ENCODE data around the gene PRM1.

The PRM1 gene

DNA sequence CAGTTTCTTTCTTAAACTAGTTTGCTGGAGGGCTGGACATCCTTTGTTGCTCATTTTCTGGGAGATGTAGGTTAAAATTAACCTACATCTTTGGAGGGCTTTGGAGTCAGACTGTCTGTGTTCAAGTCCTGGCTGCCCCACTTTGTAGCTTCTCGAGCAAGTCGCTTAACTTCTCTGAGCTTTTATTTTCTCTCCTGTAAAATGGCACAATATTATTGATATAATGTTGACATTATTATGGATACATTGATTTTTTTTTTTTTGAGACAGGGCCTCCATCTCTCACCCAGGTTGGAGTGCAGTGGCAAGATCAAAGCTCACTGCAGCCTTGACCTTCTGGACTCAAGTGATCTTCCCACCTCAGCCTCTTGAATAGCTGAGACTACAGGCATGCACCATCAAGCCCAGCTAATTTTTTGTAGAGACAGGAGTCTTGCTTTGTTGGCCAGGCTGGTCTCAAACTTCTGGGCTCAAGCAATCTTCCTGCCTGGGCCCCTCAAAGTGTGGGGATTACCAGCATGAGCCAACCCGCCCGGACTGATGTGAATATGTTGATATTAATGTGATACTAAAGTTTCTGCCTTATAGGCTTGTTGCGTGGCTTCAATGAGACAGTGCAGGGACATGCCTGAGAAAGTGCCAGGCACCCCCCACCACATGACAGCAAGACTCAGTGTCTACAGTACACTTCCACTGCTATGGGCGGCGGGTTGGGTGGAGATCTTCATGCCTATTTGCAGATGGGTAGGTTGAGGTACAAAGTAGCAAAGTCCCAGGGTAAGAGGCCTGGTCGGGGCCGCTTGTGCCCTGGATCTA, 32.6 kb upstream of the PRM1 start:
- DNase-seq: no peak

DNA sequence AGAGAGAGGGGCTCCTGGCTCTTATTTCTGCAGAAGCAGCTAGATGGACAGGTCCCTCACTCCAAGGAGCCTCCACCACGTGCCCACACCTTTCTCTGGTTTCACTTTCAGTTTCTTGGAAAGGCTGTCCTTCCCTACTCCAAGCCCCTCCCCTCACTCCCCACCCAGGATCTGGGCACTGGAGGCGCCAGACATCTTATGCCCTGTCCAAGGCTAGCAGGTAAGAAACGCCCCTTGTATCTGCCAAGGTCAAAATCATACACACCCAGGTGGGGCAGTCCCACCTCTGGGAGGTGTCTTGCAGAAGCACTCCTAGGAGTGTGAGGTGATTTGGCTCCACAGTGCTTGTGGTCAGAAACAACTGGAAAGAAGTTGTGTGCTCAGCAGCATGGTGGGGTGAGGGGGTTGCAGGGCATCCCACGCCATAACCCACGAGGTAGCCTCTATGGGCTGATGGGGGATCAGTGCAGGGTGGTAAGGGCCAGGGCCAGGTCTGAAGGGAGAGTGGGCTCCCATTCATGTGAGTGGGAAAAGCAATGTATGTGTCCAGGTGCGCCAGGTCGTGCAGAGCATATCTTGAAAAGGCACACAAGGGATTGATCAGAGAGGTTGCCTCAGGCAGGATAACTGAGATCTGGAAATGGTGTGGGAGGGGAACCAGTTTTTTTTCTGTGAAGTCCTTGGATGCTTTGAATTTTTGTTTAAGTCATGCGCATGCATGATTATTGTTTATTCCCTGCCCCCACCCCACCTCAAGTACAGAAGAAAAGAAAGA, 31.8 kb upstream of the PRM1 start:
- DNase-seq: peak; percentile 26 to 51

DNA sequence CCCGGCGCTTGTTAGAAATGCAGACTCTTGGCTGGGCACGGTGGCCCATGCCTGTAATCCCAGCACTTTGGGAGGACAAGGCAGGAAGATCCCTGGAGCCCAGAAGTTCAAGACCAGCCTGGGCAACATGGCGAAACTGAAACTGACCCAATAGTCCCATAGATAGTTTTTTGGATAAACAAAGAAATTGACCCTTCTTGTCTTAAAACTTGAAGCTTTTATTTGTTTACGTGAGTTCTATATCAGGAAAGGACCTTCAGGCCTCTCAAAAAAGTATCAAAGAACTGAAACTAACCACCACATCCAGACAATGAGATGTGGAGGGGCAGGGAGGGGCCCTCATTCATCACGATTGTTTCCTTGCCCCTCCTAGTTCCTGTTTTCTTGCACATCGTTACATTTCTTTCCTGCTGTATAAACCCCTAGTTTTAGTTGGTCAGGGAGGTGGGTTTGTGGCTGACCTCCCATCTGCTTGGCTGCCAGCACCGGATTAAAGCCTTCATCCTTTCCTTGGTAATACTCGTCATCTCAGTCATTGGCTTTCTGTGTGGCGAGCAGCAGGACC, 29.9 kb upstream of the PRM1 start:
- DNase-seq: peak; percentile 64 to 76

DNA sequence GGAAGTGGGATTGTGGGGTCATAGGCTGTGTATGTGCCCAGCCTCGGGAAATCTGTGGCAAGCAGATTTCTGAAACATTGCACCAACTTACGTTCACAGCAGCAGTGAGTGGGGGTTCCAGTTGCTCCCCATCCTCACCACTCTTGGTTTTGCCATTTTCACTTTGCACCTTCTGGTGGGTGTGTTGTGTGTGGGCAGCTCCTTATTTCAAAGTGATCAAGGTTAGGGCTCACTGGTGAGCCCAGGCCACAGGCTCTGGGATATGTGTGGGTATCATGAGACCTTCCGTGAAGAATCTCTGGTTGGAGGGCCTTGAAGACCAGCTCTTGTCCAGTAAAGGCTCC, 29.5 kb upstream of the PRM1 start:
- no peak for DNase-seq

DNA sequence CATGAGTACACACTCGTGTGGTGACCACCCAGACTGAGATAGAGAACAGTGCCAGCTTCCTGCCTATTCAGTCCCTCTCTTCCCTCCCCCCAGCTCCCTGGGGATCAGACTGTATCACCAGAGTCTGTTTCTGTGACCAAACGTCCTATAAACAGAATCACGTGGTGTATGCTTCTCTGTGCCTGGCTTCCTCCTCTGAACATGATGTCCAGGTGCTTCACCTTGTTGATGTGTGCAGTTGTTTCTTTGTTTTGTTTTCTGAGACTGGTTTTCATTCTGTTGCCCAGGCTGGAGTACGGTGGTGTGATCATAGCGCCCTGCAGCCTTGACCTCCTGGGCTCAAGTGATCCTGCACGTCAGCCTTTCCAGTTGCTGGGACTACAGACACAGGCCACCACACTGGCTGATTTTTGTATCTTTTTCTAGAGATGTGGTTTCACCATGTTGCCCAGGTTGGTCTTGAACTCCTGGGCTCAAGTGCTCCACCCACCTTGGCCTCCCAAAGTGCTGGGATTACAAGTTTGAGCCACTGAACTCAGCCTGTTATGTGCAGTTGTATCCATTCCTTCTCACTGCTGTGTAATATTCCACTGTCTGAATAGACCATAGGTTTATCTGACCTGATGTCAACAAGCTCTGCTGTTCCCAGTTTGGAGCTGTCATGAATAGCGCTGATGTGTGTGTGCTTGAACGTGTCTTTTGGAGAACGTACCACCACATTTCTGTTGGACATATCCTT, 28.9 kb upstream of the PRM1 start:
- peak in 1 of 2 donors; percentile 70 for DNase-seq

DNA sequence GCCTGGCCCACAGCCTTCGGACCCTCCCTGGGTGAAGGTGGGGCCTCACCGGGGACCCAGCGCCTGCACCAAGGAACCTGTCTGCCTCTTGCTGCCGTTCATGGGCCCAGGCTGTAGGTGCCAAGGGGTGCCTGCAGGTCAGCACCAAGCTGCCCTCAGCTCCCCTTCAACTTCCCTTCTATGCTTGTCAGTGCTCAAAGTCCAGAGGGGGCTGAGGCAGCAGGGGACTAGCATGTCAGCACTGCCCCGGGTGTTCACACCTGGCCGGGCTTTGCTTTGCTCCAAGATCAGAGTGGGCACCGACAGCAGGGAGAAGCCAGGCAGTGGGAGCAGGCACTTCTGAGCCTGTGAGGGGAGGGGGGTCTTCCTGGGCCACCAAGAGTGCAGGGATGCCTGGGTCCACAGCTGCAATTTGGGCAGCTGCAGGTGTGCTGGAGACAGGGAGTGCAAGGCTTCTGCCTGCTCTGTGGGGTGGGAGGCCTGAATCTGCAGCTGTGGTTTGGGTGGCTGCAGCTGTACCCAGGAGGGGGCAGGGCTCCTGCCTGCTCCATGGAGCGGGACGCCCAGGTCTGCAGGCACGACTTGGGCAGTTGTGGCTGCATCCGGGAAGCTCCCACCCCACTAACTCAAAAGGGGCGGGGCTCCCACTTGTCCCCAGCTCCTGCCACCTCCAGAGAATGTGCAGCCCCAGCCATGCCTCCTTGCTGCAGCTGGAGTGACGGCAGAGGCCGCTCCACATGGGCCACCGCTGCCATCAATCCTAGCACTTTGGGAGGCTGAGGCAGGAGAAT, 27.6 kb upstream of the PRM1 start:
- DNase-seq: peak in 1 of 2 donors; percentile 56

DNA sequence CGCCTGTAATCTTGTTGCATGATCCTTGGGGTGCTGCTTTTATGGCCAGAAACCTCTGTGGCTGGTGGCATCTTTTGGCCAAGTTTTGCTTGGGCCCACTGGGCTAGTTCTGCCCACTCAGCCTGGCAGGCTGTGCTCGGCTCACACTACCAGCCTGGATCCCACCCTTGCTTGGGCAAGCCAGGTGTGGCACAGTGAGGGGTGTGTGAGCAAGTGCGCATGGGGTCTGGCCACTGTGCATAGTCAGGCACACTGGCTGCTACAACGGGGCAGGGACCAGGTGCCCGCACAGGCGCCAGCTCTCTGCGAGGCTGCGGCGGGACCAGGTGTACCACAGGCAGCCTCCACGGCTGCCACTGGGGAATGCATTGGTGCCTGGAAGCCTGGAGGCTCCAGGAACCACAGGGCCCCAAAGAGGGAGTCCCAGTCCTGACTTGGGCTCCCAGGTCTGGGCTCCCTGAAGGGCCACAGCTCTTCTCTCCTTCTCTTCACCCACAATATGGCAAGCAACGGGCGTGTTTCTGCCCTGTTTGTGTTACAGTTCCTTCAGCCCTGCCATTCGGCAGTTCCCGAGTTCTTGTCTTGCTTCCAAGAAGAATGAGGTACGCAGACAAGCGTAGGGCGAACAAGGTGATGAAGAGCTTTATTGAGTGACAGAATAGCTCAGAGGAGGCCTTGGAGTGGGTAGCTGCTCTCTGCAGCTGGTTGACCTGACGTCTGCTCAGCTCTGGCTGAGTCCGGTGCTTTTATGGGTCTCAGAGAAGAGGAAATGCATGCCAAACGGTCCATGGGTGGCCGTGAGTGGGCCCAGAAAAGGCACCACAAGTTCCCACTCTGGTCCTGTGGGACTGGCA, 26.7 kb upstream of the PRM1 start:
- DNase-seq: no peak

DNA sequence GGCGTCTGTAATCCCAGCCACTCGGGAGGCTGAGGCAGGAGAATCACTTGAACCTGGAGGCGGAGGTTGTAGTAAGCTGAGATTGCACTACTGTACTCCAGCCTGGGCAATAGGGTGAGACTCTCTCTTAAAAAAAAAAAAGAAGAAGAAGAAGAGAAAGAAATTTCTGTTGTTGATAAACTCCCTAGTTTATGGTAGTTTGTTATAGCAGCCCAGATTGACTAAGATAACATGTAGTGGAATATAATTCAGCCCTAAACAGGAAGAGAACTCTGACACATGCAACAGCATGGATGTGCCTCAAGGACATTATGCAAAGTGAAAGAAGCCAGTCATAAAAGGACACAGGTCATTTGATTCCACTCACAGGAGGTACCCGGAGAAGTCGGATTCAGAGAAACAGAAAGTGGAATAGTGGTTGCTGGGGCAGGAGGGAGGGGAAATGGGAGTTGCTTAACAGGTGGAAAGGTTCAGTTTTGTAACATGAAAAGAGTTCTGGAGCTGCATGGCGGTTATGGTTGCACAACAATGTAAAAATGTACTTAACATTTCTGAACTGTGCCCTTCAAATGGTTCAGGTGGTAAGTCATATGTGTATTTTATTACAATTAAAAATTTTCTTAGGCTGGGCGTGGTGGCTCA, 26.0 kb upstream of the PRM1 start:
- DNase-seq: peak in 1 of 2 donors; percentile 25

DNA sequence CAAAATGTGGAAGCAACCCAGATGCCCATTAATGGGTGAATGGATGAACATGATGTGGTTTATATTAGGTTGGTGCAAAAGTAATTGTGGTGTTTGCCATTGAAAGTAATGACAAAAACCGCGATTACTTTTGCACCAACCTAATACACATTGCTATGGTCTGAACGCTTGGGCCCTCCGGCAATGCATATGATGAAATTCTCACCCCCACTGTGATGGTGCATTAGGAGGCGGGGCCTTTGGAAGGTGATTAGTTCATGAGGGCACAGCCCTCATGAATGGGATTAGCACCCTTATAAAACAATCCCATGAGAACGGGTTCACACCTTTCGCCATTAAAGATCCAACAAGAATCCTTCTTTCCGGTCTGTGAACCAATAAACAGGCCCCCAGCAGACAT, 25.3 kb upstream of the PRM1 start:
- no peak for DNase-seq

DNA sequence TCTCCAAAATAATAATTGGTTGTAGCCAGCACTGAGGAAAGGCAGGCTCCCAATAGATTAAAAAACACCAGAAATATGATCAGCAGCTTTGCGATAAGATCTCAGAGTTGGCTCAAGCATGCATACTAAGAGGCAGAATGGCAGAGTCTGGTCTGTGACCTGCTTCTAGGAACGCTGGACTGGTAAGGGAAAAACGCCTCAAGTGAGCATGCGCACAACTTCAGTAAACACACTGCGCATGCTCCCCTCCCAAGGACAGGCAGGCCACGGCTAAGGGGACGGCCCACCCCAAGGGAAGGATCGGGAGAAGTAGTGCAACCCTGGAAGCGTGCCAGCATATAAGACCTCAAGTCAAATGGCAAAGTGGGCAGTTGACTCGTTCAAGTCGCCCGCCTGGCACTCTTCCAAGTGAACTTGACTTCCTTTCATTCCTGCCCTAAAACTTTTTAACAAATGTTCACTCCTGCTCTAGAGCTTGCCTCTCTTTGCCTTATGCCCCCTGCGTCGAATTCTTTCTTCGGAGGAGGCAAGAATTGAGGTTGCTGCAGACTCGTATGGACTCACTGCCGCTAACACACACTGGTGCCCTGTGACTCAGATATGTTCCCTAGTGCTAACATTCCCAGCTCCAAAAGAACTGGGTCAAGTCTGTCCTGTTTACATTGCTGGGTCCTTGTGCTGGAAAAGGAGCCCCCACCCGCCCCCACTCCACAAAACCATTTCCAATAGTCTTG, 22.4 kb upstream of the PRM1 start:
- no peak for DNase-seq

DNA sequence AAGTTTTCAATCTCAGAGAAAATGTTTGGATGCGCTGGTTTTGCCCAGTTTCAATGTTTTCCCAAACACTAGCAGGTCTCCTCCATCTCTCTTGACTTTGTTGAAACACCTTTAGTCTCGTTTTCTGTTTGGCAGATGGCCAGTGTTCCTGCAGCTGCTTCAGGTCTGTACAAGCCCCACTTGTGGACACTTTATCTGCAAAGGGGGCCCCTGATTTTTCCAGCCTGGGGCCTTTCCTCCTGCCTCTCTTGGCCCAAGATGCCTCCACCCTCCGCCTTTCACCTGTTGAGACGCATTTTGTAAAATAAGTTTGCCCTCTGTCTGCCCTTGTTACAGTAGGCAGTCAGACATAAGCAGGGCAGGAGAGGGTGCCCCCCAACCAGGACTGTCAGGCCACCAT, 21.8 kb upstream of the PRM1 start:
- no peak for DNase-seq

DNA sequence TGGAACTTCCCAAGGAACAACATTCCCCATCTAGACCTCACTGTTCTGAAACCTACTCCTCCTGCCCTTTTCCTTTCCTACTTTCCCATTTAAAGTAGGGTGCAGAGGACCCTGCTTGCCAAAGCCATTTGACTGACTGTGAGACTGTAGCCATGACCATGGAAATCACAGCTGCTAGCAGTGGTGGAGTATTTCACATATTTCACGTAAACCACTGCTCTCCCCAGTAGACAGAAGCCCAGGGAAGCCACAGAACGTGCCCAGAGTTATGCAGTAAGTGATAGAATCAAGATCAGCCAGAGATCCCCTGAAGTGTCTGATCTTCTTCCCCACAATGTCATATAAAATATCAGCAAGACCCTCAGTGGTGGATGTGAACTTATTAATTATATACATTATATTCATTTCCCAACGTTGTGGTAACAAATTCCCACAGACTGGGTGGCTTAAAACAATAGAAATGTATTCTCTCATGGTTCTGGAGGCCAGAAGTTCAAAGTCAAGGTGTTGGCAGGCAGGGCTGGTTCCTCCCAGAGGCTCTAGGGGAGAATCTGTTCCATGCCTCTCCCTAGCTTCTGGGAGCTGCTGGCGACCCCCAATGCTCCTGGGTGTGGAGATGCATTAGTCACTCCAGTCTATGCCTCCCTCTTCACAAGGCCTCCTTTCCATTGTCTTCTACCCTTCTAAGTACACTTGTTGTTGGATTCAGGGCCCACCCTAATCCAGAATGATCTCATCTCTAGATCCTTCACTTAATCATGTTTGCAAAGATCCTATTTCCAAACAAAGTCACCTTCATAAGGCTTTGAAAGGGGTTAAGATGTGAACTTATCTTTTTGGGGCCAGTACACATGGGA, 20.7 kb upstream of the PRM1 start:
- DNase-seq: no peak

DNA sequence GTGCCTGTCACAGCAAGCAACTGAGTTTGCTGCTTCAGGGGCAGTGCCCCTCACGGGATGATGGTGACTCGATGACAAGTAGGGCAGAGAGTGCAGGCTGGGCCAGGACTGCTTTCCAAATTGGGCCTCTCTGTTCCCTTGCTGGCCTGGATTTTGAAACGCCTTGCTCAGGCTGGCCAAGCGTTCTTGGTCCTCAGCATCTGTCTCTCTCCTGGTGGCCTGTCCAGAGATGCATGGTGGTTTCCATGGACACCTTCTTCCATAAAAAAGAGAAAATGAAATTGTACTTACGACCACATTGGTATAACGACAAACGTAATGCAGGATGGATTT, 19.4 kb upstream of the PRM1 start:
- DNase-seq: no peak

DNA sequence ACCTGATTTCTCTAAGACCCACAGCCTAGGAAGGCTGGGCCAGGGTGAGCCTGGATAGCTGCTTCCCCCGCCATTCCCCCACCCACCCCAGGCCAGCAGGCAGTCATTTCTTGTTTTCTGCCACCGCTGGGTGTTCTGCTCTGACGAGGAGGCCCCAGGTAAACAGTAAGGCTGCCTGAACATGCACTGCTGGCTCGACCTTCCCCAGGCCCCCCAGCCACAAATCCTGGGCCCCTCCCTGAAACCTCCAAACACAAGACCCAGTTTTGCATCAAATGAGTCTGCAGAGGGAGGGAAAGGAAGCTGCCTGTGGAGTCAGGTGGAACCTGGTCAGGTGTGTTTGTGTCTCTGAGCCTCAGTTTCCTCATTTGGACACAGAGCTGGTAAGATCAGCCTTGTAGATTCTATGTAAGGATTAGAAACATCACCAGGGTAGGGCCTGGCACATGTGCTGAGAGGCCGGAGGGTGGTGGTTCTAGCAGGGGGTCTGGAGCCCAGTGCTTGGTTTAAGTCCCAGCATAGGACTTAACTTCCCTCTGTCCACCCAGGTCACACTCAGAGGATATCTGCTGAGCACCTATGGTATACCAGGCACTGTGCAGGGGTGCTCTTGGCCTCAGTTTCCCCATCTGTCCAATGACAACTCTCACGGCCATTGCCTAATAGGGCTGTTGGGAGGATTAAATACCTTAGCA, 18.9 kb upstream of the PRM1 start:
- DNase-seq: no peak

DNA sequence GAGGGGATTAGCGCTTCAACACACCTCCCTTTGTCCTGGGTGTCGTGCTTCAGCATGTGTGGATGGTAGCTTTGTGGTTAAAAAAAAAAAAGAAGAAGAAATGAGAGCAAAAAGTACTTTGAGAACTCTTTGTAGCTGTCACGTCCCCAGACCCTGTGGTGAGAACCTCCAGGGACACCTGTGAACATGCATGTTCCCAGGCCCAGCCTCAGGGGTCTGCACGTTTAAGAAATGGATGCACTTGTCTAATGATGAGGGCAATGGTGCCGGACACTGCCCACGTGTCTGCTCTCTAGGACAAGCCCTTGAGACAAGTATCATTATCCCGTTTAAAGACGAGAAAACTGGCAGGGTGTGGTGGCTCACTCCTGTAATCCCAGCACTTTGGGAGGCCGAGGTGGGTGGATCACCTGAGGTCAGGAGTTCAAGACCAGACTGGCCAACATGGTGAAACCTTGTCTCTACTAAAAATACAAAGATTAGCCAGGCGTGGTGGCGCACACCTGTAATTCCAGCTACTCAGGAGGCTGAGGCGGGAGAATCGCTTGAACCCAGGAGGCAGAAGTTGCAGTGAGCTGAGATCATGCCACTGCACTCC, 17.9 kb upstream of the PRM1 start:
- peak in 1 of 2 donors; percentile 19 for DNase-seq

DNA sequence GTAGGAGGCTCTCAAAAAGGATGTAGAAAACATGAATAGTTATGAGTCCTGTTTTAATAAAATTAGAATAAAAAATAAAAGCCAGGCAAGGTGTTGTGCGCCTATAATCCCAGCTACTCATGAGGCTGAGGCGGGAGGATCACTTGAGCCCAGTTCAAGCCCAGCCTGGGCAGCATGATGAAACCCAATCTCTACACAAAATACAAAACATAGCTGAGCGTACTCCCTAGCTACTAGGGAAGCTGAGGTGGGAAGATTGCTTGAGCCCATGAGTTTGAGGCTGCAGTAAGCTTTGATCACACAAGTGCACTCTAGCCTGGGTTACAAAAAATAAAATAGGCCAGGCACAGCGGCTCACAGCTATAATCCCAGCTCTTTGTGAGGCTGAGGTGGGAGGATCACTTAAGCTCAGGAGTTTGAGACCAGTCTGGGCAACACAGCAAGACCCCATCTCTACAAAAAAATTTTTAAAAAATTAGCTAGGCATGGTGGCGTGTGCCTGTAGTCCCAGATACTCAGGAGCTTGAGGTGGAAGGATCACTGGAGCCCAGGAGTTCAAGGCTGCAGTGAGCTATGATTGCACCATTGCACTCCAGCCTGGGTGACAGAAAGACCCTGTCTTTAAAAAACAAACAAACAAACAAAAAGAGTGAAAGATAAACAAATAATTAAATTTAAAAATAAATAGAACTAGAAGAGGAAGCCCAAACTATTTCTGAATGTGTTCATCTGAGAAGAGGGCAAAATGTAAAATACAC, 17.2 kb upstream of the PRM1 start:
- no peak for DNase-seq

DNA sequence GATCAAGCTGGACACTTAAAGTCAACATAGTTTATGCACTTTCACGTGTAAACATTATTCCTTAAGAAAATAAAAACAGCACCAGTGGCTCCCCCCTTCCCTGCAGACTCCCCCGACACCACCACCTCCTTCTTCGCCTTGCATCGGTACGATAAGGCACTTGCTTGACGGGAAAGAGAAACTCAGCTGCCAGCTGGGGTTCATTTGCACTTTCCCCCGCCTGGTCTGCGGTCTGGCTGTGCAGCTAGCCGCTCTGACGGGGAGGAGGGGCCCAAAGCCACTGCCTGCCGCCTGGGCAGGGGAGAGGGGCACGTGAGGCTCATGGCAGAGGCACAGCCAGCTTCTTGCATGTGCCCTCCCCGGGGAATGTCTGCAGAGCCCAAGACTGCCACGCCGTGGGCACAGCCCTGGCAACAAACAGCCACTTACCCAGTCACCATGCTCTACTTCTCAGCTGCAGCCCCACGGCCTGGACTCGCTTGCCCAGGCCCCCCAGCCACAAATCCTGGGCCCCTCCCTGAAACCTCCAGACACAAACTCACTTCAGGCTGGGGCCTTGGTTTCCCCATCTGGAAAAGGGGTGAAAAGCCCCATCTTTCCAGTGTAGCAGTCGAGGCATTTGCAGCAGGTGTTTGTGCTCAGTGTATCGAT, 16.5 kb upstream of the PRM1 start:
- DNase-seq: peak; percentile 63 to 88

Measured in CD4-positive, alpha-beta T cell treated with Interleukin-4 for 1 hour (primary cell).